Measurements from ENCODE around the gene CNTNAP2. TPM values are rescaled to one million over a fixed set of nuclear protein-coding genes. Genes with fewer than 3 reads are reported as not detected.

The CNTNAP2 gene
- total and polyA plus RNA-seq, 2 of the 4 experiments (the other 2 are of a cell fraction) = not detected

GRCh38 chr7:148260599-148260998 lies 2144.0 kb downstream of the CNTNAP2 start:
- in situ Hi-C loops (cut with MboI; ENCODE audit: low sequenced_read_pairs) = loop anchor here (25.0 kb wide), 2 partner anchors 702 to 823 kb away; no protein-coding TSS in a partner anchor
- CTCF ChIA-PET = no interaction called here
- no peak overlapping the region for H2AFZ ChIP-seq (replicated peaks; ENCODE audit: low read length, poor library complexity)

More at GRCh38 chr7:148260599-148260998, 2144.0 kb downstream of the CNTNAP2 start:
- BruUV-seq (replicated peaks) = no TSS peak
- no peak overlapping the region for H3K23ac ChIP-seq (ENCODE audit: low read depth, low read length)
- H3K4me3 ChIP-seq (ENCODE audit: insufficient read depth, low read depth, low read length) = no peak overlapping the region
- no peak overlapping the region for H4K8ac ChIP-seq (ENCODE audit: low read depth in 2 of 2, low read length in 2 of 2)
- no peaks in the 10 kb centered on the region for H3K79me1 ChIP-seq (ENCODE audit: low read depth in 1 of 2, low read length in 2 of 2)
- dilution Hi-C loops (cut with HindIII; ENCODE audit: low sequenced_read_pairs, unreplicated experiment) = no loop called here
- no peak overlapping the region for H2BK5ac ChIP-seq (ENCODE audit: low read depth, low read length, poor library complexity, severe bottlenecking)
- H2AK5ac ChIP-seq (ENCODE audit: low read depth, low read length) = no peak overlapping the region
- POLR2A ChIA-PET (ENCODE audit: unreplicated experiment) = no interaction called here
- TF ChIP-seq RCOR1 (IDR thresholded peaks at IDR 0.05; ENCODE audit: insufficient replicate concordance, low read length) (no peak), BHLHE40 (IDR thresholded peaks at IDR 0.05; ENCODE audit: low read depth, low read length) (no peak), CTCF (conservative IDR thresholded peaks at IDR 0.05; ENCODE audit: low read depth, low read length) (no peak), SMC3 (IDR thresholded peaks at IDR 0.05; ENCODE audit: low read depth, low read length) (no peak), MAFK (IDR thresholded peaks at IDR 0.05; ENCODE audit: low read depth, low read length) (no peak), MAZ (IDR thresholded peaks at IDR 0.05; ENCODE audit: borderline replicate concordance, low read depth, low read length) (no peak), RAD21 (IDR thresholded peaks at IDR 0.05; ENCODE audit: low read length) (no peak), MXI1 (IDR thresholded peaks at IDR 0.05; ENCODE audit: borderline replicate concordance, low read depth, low read length) (no peak), NFE2L2 (IDR thresholded peaks at IDR 0.05; ENCODE audit: low read depth, low read length) (no peak), CEBPB (IDR thresholded peaks at IDR 0.05; ENCODE audit: low read depth, low read length) (no peak), CHD1 (IDR thresholded peaks at IDR 0.05; ENCODE audit: low read depth, low read length) (no peak), USF2 (IDR thresholded peaks at IDR 0.05; ENCODE audit: low read depth, low read length) (no peak), RFX5 (IDR thresholded peaks at IDR 0.05; ENCODE audit: low read depth, low read length) (no peak), FOS (IDR thresholded peaks at IDR 0.05; ENCODE audit: low read depth, low read length) (no peak)
- TF ChIP-seq, protein P1, sequence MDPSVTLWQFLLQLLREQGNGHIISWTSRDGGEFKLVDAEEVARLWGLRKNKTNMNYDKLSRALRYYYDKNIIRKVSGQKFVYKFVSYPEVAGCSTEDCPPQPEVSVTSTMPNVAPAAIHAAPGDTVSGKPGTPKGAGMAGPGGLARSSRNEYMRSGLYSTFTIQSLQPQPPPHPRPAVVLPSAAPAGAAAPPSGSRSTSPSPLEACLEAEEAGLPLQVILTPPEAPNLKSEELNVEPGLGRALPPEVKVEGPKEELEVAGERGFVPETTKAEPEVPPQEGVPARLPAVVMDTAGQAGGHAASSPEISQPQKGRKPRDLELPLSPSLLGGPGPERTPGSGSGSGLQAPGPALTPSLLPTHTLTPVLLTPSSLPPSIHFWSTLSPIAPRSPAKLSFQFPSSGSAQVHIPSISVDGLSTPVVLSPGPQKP (IDR thresholded peaks at IDR 0.05; ENCODE audit: borderline replicate concordance, low read depth, low read length) = no peak
- peaks cover 14% of the 10 kb centered on the region for H3K9me3 ChIP-seq (ENCODE audit: control insufficient read depth, insufficient read depth, low read length)
- no peak overlapping the region for H2BK120ac ChIP-seq (ENCODE audit: low read depth, low read length)
- H3K27ac ChIP-seq (ENCODE audit: insufficient read depth, low read length) = no peak overlapping the region
- no peak overlapping the region for H3K56ac ChIP-seq (ENCODE audit: extremely low read depth, insufficient read depth, low read length)
- no peaks in the 10 kb centered on the region for H3K4me1 ChIP-seq (ENCODE audit: control insufficient read depth, insufficient read depth, low read length)
- intact Hi-C loops (cut with micrococcal nuclease) = loop anchor here (5.0 to 10.0 kb wide), 2 partner anchors 704 to 1013 kb away; no protein-coding TSS in a partner anchor
- DNase-seq (no peak), ATAC-seq (ENCODE audit: low read depth) (no peak)
- H2BK20ac ChIP-seq (ENCODE audit: low read depth, low read length) = no peak overlapping the region
- no peak overlapping the region for H2BK15ac ChIP-seq (ENCODE audit: low read depth, low read length)
- no peak overlapping the region for H3K18ac ChIP-seq (ENCODE audit: low read depth, low read length)
- no peaks in the 10 kb centered on the region for H3K27me3 ChIP-seq (ENCODE audit: control insufficient read depth, insufficient read depth, low read length)
- H3K4me2 ChIP-seq (ENCODE audit: low read depth, low read length) = no peak overlapping the region
- no peak overlapping the region for H3K4ac ChIP-seq (ENCODE audit: low read depth, low read length)
- no peak overlapping the region for H3K9ac ChIP-seq (ENCODE audit: low read depth, low read length)
- H3K9me1 ChIP-seq (ENCODE audit: insufficient read depth, low read length) = no peaks in the 10 kb centered on the region
- H4K20me1 ChIP-seq (ENCODE audit: insufficient read depth, low read length) = no peaks in the 10 kb centered on the region
- no peak overlapping the region for H3K14ac ChIP-seq (replicated peaks; ENCODE audit: low read depth, low read length)
- no peak overlapping the region for H4K5ac ChIP-seq (ENCODE audit: low read depth, low read length)
- H3K36me3 ChIP-seq (ENCODE audit: control insufficient read depth, insufficient read depth, low read length) = no peaks in the 10 kb centered on the region
- H2AK9ac ChIP-seq (replicated peaks; ENCODE audit: low read depth, low read length, poor library complexity) = no peak overlapping the region
- H4K91ac ChIP-seq (ENCODE audit: insufficient read depth, low read depth, low read length) = no peak overlapping the region
- 20% methylated on average over 1 of the region's 5 CpGs; no CpG with 5 or more reads in 1 of the 2 experiments for WGBS, 2 experiments (ENCODE audit: extremely low coverage in 2 of 2, insufficient read length in 1 of 2)
